HG02588 (cell line): ENCODE measurements around the gene STAP2.
"Not testable (repeated sequence)": the region's sequence is repeated elsewhere in the genome, so short reads cannot be mapped to it uniquely, and the experiment has no call there.

Experiments used
- ATAC-seq: cut with Tn5 transposase; IDR thresholded peaks from one replicate; pipeline ENCODE4 v1.9.1; 2021; ENCODE audit warnings: mild to moderate bottlenecking, moderate library complexity; ENCODE audit not compliant: unreplicated experiment

The STAP2 gene

DNA sequence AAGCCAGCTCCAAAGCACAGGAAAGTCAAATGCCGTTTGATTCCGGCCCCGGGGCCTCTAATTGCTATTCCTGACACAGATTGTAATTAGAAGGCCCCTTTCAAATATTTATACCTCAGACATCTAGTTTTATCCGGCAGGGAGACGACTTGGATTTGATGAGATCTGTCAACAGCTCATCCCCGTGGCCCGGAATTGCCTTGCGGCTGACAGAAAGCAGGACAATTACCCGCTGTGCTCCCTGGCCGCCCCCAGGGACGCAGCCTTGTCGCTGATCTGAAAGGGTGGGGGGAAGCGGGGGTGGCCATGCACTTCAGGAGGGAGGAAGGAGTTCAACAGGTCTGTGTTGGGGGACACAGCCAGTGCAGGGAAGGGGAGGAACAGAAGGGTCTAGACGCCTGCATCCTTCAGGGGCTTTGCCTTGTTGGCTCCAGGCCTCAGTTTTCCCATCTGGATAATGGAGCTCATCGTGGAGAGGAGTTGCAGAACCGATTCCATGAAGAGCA is 61.4 kb downstream of the STAP2 start:
- ATAC-seq: no peak

- not testable (repeated sequence) for ATAC-seq
Observed at GRCh38 chr19:4274321-4274686, 64.3 kb downstream of the STAP2 start.
